Fibroblast of pulmonary artery (primary cell): ENCODE data around the gene PPP1R12B.
A peak's percentile ranks its signal among the peaks of the same experiment; 100 is the strongest.
"Not testable (repeated sequence)": the region's sequence is repeated elsewhere in the genome, so short reads cannot be mapped to it uniquely, and the experiment has no call there.

Experiments
- DNase-seq: peaks from one replicate; pipeline ENCODE4 v3.0.0-alpha.2; 2010; ENCODE audit warnings: low read depth
- H3K4me3 ChIP-seq: replicated peaks from 2 replicates; pipeline ENCODE4 v1.5.1; 2011; ENCODE audit warnings: low read depth, mild to moderate bottlenecking, control low read depth, low read length, moderate library complexity
- CTCF ChIP-seq: IDR thresholded peaks from 2 replicates; pipeline ENCODE4 v1.5.1; 2011; ENCODE audit warnings: mild to moderate bottlenecking, control low read depth, low read length, inconsistent platforms; ENCODE audit errors: missing control alignments

PPP1R12B gene

GRCh38 chr1:202614363-202615207 is 266.1 kb downstream of the PPP1R12B start:
- not testable (repeated sequence) for H3K4me3 ChIP-seq
- peak; percentile 21 for TF ChIP-seq CTCF
- peak; percentile 35 for DNase-seq

- DNase-seq, H3K4me3 ChIP-seq: not testable (repeated sequence)
Measured at GRCh38 chr1:202615208-202615500, 266.7 kb downstream of the PPP1R12B start.

- DNase-seq: peak; percentile 73
- H3K4me3 ChIP-seq: no peak overlapping the region
- no peak for TF ChIP-seq CTCF
Measured at GRCh38 chr1:202615501-202616354, 267.2 kb downstream of the PPP1R12B start.

- no peak for TF ChIP-seq CTCF
- DNase-seq: no peak
- H3K4me3 ChIP-seq: no peak overlapping the region
Measured at GRCh38 chr1:202616355-202616915, 267.9 kb downstream of the PPP1R12B start.

GRCh38 chr1:202619012-202619411 is 270.5 kb downstream of the PPP1R12B start:
- not testable (repeated sequence) for H3K4me3 ChIP-seq, DNase-seq

GRCh38 chr1:202619505-202619904 is 271.0 kb downstream of the PPP1R12B start:
- TF ChIP-seq CTCF: no peak
- DNase-seq: no peak
- H3K4me3 ChIP-seq: no peak overlapping the region

- not testable (repeated sequence) for H3K4me3 ChIP-seq, DNase-seq
Measured at GRCh38 chr1:202620036-202620435, 271.5 kb downstream of the PPP1R12B start.

- no peak for TF ChIP-seq CTCF
- DNase-seq: no peak
Measured at GRCh38 chr1:202621446-202621845, 272.9 kb downstream of the PPP1R12B start.

More at GRCh38 chr1:202621446-202621845, 272.9 kb downstream of the PPP1R12B start:
- no peak overlapping the region for H3K4me3 ChIP-seq
